ENCODE data around the gene FBL. TPM values are rescaled to one million over a fixed set of nuclear protein-coding genes. Genes with fewer than 3 reads are reported as not detected.

Gene FBL
- total RNA-seq, 3 donors from 2014 or later: 126 to 200 (median 155) TPM

- TF ChIP-seq, protein P1, sequence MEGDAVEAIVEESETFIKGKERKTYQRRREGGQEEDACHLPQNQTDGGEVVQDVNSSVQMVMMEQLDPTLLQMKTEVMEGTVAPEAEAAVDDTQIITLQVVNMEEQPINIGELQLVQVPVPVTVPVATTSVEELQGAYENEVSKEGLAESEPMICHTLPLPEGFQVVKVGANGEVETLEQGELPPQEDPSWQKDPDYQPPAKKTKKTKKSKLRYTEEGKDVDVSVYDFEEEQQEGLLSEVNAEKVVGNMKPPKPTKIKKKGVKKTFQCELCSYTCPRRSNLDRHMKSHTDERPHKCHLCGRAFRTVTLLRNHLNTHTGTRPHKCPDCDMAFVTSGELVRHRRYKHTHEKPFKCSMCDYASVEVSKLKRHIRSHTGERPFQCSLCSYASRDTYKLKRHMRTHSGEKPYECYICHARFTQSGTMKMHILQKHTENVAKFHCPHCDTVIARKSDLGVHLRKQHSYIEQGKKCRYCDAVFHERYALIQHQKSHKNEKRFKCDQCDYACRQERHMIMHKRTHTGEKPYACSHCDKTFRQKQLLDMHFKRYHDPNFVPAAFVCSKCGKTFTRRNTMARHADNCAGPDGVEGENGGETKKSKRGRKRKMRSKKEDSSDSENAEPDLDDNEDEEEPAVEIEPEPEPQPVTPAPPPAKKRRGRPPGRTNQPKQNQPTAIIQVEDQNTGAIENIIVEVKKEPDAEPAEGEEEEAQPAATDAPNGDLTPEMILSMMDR (IDR thresholded peaks at IDR 0.05): no peak
- H3K9me3 ChIP-seq: no peaks in the 10 kb centered on the region
- H3K4me1 ChIP-seq (ENCODE audit: low read depth): no peaks in the 10 kb centered on the region
- peaks cover 5% of the 10 kb centered on the region for H3K36me3 ChIP-seq (ENCODE audit: low read depth)
- no peak for ATAC-seq
- no peak for DNase-seq
- H3K4me3 ChIP-seq: no peak overlapping the region
- intact Hi-C loops (cut with DNase I, micrococcal nuclease): no loop called here
Measured at GRCh38 chr19:39867952-39868351, 21.8 kb upstream of the FBL start.

GRCh38 chr19:39867133-39867532 lies 21.0 kb upstream of the FBL start:
- intact Hi-C loops (cut with DNase I, micrococcal nuclease): no loop called here
- H3K4me3 ChIP-seq: no peak overlapping the region
- DNase-seq (no peak), ATAC-seq (no peak)
- H3K9me3 ChIP-seq: no peaks in the 10 kb centered on the region
- no peaks in the 10 kb centered on the region for H3K4me1 ChIP-seq (ENCODE audit: low read depth)
- H3K36me3 ChIP-seq (ENCODE audit: low read depth): peaks cover 5% of the 10 kb centered on the region
- TF ChIP-seq, protein P1 (IDR thresholded peaks at IDR 0.05): no peak

- TF ChIP-seq, protein P1 (IDR thresholded peaks at IDR 0.05): no peak
- Histone ChIP-seq H3K9me3 (no peaks in the 10 kb centered on the region), H3K4me1 (ENCODE audit: low read depth) (no peaks in the 10 kb centered on the region), H3K36me3 (ENCODE audit: low read depth) (peaks cover 5% of the 10 kb centered on the region), H3K4me3 (no peak overlapping the region)
- ATAC-seq: no peak
- DNase-seq: no peak
- intact Hi-C loops (cut with DNase I, micrococcal nuclease): no loop called here
Measured at GRCh38 chr19:39865953-39866352, 19.8 kb upstream of the FBL start.

GRCh38 chr19:39865186-39865585 lies 19.0 kb upstream of the FBL start:
- TF ChIP-seq, protein P1 (IDR thresholded peaks at IDR 0.05): no peak
- intact Hi-C loops (cut with DNase I, micrococcal nuclease): no loop called here
- ATAC-seq: no peak
- H3K9me3 ChIP-seq: no peaks in the 10 kb centered on the region
- peaks cover 5% of the 10 kb centered on the region for H3K36me3 ChIP-seq (ENCODE audit: low read depth)
- H3K4me1 ChIP-seq (ENCODE audit: low read depth): no peaks in the 10 kb centered on the region
- no peak for DNase-seq
- no peak overlapping the region for H3K4me3 ChIP-seq

- TF ChIP-seq, protein P1 (IDR thresholded peaks at IDR 0.05): no peak
- no peaks in the 10 kb centered on the region for H3K4me1 ChIP-seq (ENCODE audit: low read depth)
- ATAC-seq (no peak), DNase-seq (no peak)
- H3K4me3 ChIP-seq: no peak overlapping the region
- H3K9me3 ChIP-seq: no peaks in the 10 kb centered on the region
- peaks cover 5% of the 10 kb centered on the region for H3K36me3 ChIP-seq (ENCODE audit: low read depth)
- intact Hi-C loops (cut with DNase I, micrococcal nuclease): no loop called here
Measured at GRCh38 chr19:39864118-39864517, 17.9 kb upstream of the FBL start.

DNA sequence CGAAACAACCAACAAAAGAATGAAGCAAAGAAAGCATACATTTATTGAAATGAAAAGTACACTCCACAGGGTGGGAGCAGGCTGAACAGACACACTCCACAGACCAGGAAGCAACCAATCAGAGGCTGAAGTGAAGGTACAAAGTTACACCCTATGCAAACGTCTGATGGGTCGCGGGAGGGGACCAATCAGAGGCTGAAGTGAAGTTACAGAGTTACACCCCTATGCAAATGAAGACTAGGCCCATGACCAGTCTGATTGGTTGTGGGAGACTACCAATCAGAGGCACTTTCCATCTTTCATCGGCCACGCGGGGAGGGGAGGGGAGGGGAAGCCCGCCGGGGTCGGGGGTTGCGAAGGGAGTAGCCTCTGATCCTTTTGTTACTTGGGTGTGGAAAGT lies 12.4 kb upstream of the FBL start:
- Histone ChIP-seq H3K4me1 (ENCODE audit: low read depth) (no peaks in the 10 kb centered on the region), H3K36me3 (ENCODE audit: low read depth) (no peaks in the 10 kb centered on the region), H3K4me3 (no peak overlapping the region), H3K9me3 (no peaks in the 10 kb centered on the region)
- intact Hi-C loops (cut with DNase I, micrococcal nuclease): no loop called here
- TF ChIP-seq, protein P1 (IDR thresholded peaks at IDR 0.05): no peak
- DNase-seq: peak in 1 of 3 donors; percentile 22
- ATAC-seq: peak; percentile 44

Data from mucosa of descending colon (tissue), 3 donors.